NCI-H460 (cell line): ENCODE results near the gene SOSTDC1. TPM values are rescaled to one million over a fixed set of nuclear protein-coding genes. Genes with fewer than 3 reads are reported as not detected.
"Not testable (repeated sequence)": the region's sequence is repeated elsewhere in the genome, so short reads cannot be mapped to it uniquely, and the experiment has no call there.

Source experiments
- DNase-seq: peaks from one replicate; pipeline ENCODE4 v3.0.0-alpha.2; 2016; ENCODE audit warnings: low read depth; ENCODE audit errors: extremely low read depth
- polyA plus RNA-seq: library from polyadenylated mRNA; depleted of rRNA; stranded (reverse); fragments of >200 nt; gene quantifications from 2 replicates; pipeline ENCODE4 v1.2.3, GENCODE V29; 2014; cell fraction: nucleus; rRNA removed
- total RNA-seq: library from RNA; depleted of rRNA; stranded (reverse); fragments of >200 nt; shearing (Covaris generic); gene quantifications from 2 replicates; pipeline ENCODE4 v1.2.3, GENCODE V29; 2014; rRNA removed

Gene SOSTDC1
- 0.10 TPM in 1 of 2 replicates, not detected in the other for total RNA-seq
- 0.21 TPM in 1 of 2 replicates, not detected in the other for polyA plus RNA-seq

DNA sequence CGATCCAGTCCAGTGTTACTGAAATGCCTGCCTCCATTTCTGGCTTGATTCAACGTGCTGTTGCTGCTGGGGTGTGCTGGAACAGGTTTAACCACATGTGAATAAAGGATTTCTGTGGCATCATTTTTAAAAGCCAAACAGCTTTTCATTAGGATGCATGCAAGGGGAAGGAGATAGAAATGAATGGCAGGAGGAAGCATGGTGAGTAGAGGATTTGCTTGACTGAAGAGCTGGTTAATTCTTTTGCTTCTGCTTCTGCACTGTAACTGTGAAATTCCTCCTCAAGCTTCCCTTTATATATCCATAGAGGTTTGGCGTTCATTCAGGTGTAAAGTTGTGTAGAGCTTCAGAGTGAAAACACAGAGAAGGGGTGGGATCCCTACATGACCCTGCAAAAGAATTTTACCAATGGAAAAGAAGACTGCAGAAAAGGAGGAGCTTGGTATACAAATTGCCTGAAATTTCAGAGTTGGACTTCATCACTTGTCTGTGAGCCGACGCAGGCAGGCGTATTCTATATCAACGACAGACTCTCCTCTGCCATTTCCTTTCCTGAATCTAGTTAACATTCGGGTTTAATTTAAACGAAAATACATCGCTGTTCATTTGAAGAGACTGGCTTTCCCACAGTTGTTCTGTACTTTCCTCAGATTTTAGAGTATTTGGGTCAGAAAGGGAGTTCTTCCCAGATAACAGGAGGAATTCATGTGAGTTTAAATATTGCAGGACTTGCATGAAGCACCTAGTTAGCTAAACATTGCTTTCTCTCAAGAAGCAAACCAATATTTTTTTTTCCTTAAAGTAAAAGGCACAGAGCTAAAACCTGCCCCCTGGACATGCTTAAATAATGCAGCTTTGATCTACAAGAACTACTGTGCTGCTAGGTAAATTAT is at the start of gene SOSTDC1:
TSS of gene SOSTDC1 (minus strand) at position 270 of the 893 bp plus-strand sequence. CDS start at position 200, 70 bp downstream.
- no peak for DNase-seq

- no peak for DNase-seq
Measured at GRCh38 chr7:16514729-16515128, 49.2 kb upstream of the SOSTDC1 start.

DNA sequence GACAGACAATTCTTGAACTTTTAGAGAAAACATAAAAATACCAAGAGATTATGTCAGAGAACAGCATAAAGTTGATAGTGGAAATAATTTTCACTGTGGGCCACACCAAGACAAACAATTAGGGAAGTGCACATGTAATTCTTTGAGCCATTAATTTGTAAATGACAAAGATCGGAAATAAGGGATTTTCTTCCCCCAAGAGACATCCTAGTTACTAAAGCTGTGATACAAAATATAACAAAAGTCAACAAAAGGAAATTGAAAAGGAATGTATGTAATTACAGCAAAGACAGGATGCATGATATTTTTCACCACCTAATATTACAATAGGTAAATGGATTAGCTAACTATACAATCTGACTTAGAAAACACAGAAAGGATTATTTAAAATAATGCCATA is 48.7 kb upstream of the SOSTDC1 start:
- DNase-seq = no peak

DNA sequence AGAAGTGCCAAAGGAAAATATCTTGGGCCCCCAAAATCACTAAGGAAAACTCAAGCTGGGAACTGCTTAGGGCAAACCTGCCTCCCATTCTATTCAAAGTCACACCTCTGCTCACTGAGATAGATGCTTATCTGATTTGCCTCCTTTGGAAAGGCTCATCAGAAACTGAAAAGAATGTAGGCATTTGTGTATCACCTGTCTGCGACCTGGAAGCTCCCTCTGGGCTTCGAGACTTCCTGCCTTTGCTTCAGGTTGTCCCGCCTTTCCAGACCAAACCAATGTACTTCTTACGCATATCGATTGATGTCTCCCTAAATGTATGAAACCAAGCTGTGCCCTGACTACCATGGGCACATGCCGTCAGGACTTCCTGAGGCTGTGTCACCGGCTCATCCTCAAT is 46.6 kb upstream of the SOSTDC1 start:
- DNase-seq = no peak

GRCh38 chr7:16511314-16511713 is 45.8 kb upstream of the SOSTDC1 start:
- DNase-seq = no peak

- no peak for DNase-seq
Measured at GRCh38 chr7:16509829-16510228, 44.3 kb upstream of the SOSTDC1 start.

- not testable (repeated sequence) for DNase-seq
Measured at GRCh38 chr7:16506422-16506821, 40.9 kb upstream of the SOSTDC1 start.

DNA sequence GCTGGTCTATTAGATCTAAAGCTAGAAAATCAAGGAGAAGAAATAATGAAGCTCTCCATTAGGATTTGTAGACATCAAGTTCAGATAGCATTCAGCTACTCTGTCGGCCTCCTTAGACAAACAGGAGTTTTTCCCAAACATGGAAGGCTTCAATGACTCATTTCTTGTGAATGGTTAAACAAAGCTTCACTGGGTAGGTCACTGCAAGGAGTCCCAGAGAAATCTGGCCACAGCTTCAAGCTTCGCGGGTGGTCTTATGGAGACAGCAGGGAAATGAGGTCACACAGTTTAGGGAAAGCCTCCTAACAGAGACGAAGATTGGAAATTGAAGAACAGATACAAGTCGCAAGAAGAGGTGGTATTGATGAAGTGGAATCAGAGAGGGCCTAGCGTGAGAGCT is 38.5 kb upstream of the SOSTDC1 start:
- DNase-seq = no peak

DNA sequence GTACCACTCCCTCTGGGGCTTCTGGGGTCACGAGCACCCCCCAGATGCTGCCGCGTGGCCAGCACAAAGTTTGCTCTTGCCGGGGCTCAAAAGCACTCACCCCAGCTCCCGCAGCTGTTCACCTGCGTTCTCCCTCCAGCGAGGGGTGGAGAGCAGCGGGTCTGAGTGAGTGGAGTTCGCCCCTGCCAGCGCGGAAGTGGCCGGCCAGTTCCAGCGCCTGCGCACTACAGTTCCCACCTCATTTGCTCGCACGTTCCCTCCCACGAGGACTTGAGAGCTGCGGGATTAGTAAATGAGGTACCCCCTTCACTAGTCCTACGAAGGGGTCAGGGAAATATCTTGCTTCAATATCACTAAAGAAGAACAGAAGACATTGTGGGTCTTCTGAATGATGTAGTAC is 36.8 kb upstream of the SOSTDC1 start:
- no peak for DNase-seq

DNA sequence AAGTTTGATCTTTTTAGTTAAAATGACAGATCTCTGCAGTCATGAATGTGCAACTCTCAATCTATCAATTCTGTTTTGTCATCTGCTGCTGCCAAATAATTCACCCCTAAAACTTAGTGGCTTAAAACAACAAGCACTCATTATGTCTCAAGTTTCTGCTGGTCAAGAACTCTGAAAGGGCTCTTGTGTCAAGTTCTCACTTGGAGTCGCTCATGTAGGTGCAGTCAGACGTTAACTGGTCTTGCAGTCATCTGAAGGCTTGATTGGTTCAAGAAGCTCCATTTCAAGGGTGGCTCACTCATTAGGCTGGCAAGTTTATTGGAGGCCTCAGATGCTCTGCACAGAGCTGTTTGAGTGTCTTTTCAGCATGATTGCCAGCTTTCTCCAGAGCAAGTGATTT is 32.6 kb upstream of the SOSTDC1 start:
- no peak for DNase-seq

DNA sequence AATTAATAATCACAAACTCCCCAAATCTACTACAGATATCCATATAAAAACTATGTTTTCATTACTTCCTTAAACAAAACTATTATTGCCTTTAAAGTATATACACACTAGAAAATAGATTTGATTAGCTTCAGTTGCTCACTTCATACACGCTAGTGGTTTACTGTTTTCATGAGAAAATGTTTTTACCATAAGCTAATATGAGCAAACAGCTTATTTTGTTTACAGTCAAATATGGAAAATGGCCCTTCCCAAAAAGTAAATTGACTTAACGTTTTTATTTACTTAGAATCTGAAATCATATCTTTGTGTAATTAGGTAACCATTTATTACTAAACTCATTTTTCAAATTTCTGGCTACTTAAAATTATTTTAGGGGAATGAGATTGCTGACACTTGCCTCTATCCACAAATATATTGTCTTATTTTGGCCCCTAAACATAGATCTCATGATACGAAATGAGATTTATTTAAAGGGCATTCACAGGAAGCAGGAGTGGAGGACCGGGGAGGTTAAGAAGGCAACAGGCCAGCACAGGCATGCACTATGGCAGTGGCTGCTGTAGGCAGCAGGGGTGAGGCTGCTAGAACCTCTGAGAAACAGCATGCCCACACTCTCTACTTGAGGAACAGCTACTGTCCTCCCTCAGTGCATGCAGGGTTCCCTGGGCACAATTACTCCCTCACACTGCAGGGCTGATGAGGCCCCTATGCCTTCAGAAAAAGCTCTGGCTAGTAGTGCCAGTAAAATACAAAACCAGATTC is 29.6 kb upstream of the SOSTDC1 start:
- DNase-seq = no peak

- no peak for DNase-seq
Measured at GRCh38 chr7:16494551-16494950, 29.0 kb upstream of the SOSTDC1 start.

DNA sequence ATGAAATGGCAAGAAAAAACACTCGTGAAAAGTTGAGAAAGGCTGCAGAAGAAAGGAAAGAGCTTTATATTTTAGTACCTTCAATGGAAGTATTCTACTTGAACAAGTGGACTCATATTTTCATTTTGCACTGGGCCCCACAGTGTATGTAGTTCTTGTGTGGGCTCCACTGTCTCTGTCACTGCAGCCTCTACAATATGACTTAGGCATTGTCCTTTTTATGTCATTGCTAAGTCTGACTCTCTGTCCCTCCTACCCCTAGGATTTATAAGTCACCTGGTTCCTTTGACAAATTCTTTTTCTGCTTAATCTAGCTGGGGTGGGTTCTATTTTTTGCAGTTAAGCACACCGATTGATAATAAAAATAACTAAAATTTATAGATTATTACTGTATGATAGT is 27.7 kb upstream of the SOSTDC1 start:
- no peak for DNase-seq

- peak; percentile 68 for DNase-seq
Measured at GRCh38 chr7:16492513-16493062, 27.1 kb upstream of the SOSTDC1 start.

DNA sequence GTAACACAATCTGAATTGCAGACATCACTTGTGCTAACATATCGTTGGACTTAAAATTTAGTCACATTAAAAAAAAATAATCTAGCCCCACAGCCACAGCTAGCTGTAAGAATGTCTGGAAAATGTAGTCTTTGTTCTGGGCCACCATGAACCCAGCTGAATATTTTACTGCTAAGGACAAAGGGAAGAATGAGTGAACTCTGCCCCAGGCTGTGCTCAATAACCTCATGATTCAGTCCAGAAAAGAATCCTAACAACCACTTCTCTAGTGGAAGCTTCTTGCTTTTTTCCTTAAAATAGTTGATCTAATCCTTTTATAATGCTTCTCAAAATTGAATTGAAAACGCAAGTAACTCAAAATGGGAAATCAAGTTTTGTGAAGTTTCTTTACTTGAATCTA is 25.6 kb upstream of the SOSTDC1 start:
- DNase-seq = no peak

DNA sequence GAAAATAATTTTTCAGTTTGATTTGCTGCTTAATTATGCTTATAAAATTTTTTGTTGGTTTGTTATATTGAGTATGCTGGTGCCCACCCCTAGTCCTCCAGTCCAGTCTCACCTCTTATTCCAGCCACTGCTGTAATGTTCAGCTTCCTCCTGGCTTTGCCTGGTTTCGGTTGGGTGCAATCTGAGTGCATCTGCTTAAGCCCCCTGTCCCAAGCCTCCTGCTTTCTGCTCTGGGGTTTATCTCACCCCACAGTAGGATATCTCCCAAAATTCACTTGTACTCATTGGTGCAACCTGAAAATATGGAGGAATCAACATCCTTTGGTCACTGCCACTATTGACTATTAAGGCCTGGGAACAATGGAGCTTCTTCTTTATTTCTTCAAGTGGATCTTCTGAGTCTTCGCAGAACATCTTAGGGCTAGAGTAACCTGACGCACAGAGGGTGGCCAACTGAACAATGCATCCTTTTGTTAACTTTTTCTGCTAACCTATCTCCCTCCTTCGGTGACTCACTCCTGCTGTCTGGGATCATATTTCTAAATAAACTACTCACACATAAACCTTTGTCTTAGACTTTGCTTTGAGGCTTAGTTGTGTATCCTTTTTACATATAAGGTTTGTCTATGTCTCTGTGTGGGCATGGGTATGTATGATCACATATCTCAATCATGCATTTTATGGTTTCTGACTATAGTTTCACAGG is 19.1 kb upstream of the SOSTDC1 start:
- DNase-seq = peak; percentile 51

- DNase-seq = no peak
Measured at GRCh38 chr7:16479591-16479990, 14.1 kb upstream of the SOSTDC1 start.

GRCh38 chr7:16479161-16479560 is 13.6 kb upstream of the SOSTDC1 start:
- DNase-seq = no peak

- no peak for DNase-seq
Measured at GRCh38 chr7:16471933-16472332, 6.4 kb upstream of the SOSTDC1 start.

DNA sequence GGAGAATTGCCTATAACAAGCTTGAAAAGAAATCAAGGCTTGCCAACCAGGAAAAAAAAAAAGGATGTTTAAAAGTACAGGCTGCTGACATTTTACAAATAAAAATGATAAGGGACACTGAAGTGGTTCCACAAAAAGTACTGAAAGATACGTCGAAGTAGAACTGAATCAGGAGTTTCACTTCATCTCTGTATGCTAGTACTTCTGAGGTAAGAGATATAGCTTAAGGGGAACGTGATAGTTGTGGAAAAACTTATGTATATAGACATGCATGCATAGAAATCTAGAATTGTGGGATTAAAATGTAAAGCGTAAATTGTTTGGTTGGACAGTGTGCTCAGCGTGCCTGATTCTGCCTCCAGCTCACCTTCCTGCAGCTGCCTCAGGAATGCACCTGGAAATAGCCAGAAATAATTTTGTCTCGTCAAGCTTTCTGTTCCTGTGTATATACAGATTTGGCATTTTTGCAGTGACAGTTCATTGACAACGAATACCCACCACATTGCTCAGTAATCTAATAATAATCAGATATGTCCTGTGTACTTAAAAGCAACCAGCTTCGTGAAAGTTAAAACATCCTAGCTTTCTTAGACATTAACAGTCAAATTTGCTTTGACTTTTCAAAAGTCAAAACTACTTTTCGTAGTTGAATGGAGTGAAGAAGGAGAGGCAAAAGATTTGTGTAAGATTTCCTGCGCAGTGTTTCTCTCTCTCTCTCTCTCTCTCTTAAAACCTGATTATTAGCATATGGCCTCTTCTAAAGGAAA is 1.4 kb downstream of the SOSTDC1 start:
- DNase-seq = no peak
